HCT116 (cell line): ENCODE data around the gene FES. TPM values are rescaled to one million over a fixed set of nuclear protein-coding genes. Genes with fewer than 3 reads are reported as not detected.

ENCODE experiments used
- ATAC-seq: fragments of 200-7000 bp; cut with Tn5 transposase; 2 replicates; pipeline ENCODE4 v1.9.1; 2020; ENCODE audit warnings: mild to moderate bottlenecking, moderate library complexity
- BruUV-seq: library from RNA; stranded (reverse); fragments of 400-500 nt; replicated peaks from 2 replicates; lab custom pipeline; 2021; lab: Mats Ljungman, UMichigan
- CTCF ChIA-PET: fragments of 300-600 bp; sonication (Branson Sonifier 250); formaldehyde crosslinking; loops from one replicate; lab custom pipeline; 2021; ENCODE audit warnings: antibody characterized with exemption; lab: Charles Lee
- POLR2A ChIA-PET: fragments of 300-600, 350-600 bp; sonication (Branson Sonifier 250); formaldehyde crosslinking; loops from one replicate; lab custom pipeline; 2021; ENCODE audit warnings: antibody characterized with exemption; lab: Charles Lee
- RAD21 ChIA-PET, 2 experiments: fragments of 300-600 bp; sonication (Branson Sonifier 250); formaldehyde crosslinking; loops; one replicate each; lab custom pipeline; 2023; ENCODE audit warnings: low total read pairs in 2 of 2; ENCODE audit not compliant: uncharacterized antibody in 2 of 2, unreplicated experiment in 2 of 2, low non-redundant PET in 1 of 2; lab: Charles Lee
- DNase-seq: peaks from one replicate; pipeline ENCODE4 v3.0.0-alpha.2; 2010; ENCODE audit warnings: low read depth, low spot score
- H2AFZ ChIP-seq: fragments of 200-600 bp; shearing (Covaris generic), sonication (generic); 2 replicates; pipeline ENCODE4 v1.6.1; 2017; ENCODE audit warnings: low read depth, mixed run types, mixed read lengths, antibody characterized with exemption, low read length; ENCODE audit not compliant: poor library complexity, severe bottlenecking
- H3K27ac ChIP-seq: 2 replicates; pipeline ENCODE4 v1.5.1; 2012; ENCODE audit warnings: low read depth, low read length
- H3K27me3 ChIP-seq: fragments of 200-600 bp; sonication (generic); 2 replicates; pipeline ENCODE4 v1.6.1; 2016; ENCODE audit warnings: mixed run types, low read length, mixed read lengths; ENCODE audit not compliant: insufficient read depth
- H3K36me3 ChIP-seq, 2 experiments: fragments of 200-500 bp in 1 of 2; fragments of 200-600 bp in 1 of 2; sonication (Bioruptor generic) in 1 of 2; sonication (generic) in 1 of 2; 2 replicates each; pipeline versions ENCODE4 v1.5.1 to v1.6.1; 2014 to 2016; ENCODE audit warnings: low read length in 2 of 2, inconsistent platforms in 1 of 2, mixed read lengths in 1 of 2, mixed run types in 1 of 2; ENCODE audit not compliant: insufficient read depth in 2 of 2, control insufficient read depth in 1 of 2
- H3K4me1 ChIP-seq, 2 experiments: fragments of 200-600 bp in 1 of 2; sonication (generic) in 1 of 2; 2 replicates each; pipeline versions ENCODE4 v1.5.1 to v1.6.1; 2012 to 2017; ENCODE audit warnings: low read length in 2 of 2, inconsistent platforms in 1 of 2, mild to moderate bottlenecking in 1 of 2, mixed read lengths in 1 of 2, mixed run types in 1 of 2, moderate library complexity in 1 of 2; ENCODE audit not compliant: insufficient read depth in 2 of 2, control insufficient read depth in 1 of 2
- H3K4me2 ChIP-seq: fragments of 200-600 bp; sonication (generic); 2 replicates; pipeline ENCODE4 v1.6.1; 2017; ENCODE audit warnings: mixed run types, low read length, mixed read lengths
- H3K4me3 ChIP-seq, 2 experiments: fragments of 200-600 bp in 1 of 2; sonication (generic) in 1 of 2; replicated peaks in 1 of 2; 2 replicates each; pipeline ENCODE4 v1.5.1; 2011 to 2016; ENCODE audit warnings: low read length in 2 of 2, control low read depth in 1 of 2, low read depth in 1 of 2, mild to moderate bottlenecking in 1 of 2, mixed read lengths in 1 of 2, mixed run types in 1 of 2
- H3K79me2 ChIP-seq: fragments of 200-600 bp; sonication (generic); 2 replicates; pipeline ENCODE4 v1.6.1; 2017; ENCODE audit warnings: mild to moderate bottlenecking, mixed run types, low read length, moderate library complexity, mixed read lengths; ENCODE audit not compliant: insufficient read depth
- H3K9ac ChIP-seq: fragments of 200-600 bp; sonication (generic); 2 replicates; pipeline ENCODE4 v1.6.1; 2016; ENCODE audit warnings: low read length, mixed read lengths
- H3K9me2 ChIP-seq: fragments of 200-600 bp; sonication (generic), shearing (Covaris generic); 2 replicates; pipeline ENCODE4 v1.6.1; 2017; ENCODE audit warnings: mixed run types, mild to moderate bottlenecking, moderate library complexity; ENCODE audit not compliant: insufficient read depth
- H3K9me3 ChIP-seq, 2 experiments: fragments of 200-500 bp in 1 of 2; fragments of 200-600 bp in 1 of 2; sonication (Bioruptor generic) in 1 of 2; sonication (generic) in 1 of 2; 2 replicates each; pipeline ENCODE4 v1.6.1; 2014 to 2017; ENCODE audit warnings: low read length in 2 of 2, mixed read lengths in 2 of 2, inconsistent platforms in 1 of 2, low read depth in 1 of 2, mild to moderate bottlenecking in 1 of 2, mixed run types in 1 of 2, moderate library complexity in 1 of 2; ENCODE audit not compliant: control insufficient read depth in 1 of 2, insufficient read depth in 1 of 2
- H4K20me1 ChIP-seq: fragments of 200-600 bp; sonication (generic), shearing (Covaris generic); 2 replicates; pipeline ENCODE4 v1.6.1; 2017; ENCODE audit warnings: mixed run types, mild to moderate bottlenecking, moderate library complexity; ENCODE audit not compliant: insufficient read depth
- CBX3 ChIP-seq: IDR thresholded peaks from 2 replicates; pipeline ENCODE4 v1.6.1; 2012; ENCODE audit warnings: low read depth
- EGR1 ChIP-seq: IDR thresholded peaks from 2 replicates; pipeline ENCODE4 v1.6.1; 2012; ENCODE audit warnings: low read depth
- ELF1 ChIP-seq: IDR thresholded peaks from 2 replicates; pipeline ENCODE4 v1.6.1; 2012; ENCODE audit warnings: low read depth, borderline replicate concordance
- POLR2A ChIP-seq: IDR thresholded peaks from 2 replicates; pipeline ENCODE4 v1.7.0; 2011; ENCODE audit warnings: borderline replicate concordance; ENCODE audit not compliant: insufficient read depth, insufficient read length; ENCODE audit errors: extremely low read depth
- YY1 ChIP-seq: IDR thresholded peaks from 2 replicates; pipeline ENCODE4 v1.6.1; 2011; ENCODE audit warnings: low read length, low read depth, moderate library complexity, mild to moderate bottlenecking; ENCODE audit not compliant: insufficient replicate concordance; ENCODE audit errors: extremely low read depth
- intact Hi-C: fragments of 100-400 bp; cut with micrococcal nuclease; formaldehyde crosslinking; loops from 2 replicates; pipeline ENCODE4 v1.10.0; 2022
- total RNA-seq: library from RNA; stranded (reverse); gene quantifications from one replicate; pipeline ENCODE4 v1.2.1, GENCODE V29; 2021; ENCODE audit not compliant: unreplicated experiment
- TF ChIP-seq, protein P1 (sequence below): IDR thresholded peaks from 2 replicates; pipeline ENCODE4 v1.6.1; 2011; ENCODE audit warnings: mild to moderate bottlenecking, low read length, moderate library complexity; ENCODE audit not compliant: insufficient replicate concordance; ENCODE audit errors: extremely low read depth
- TF ChIP-seq, protein P2 (sequence below), 3 experiments: fragments of 200-600 bp in 1 of 3; sonication (generic) in 1 of 3; IDR thresholded peaks in 2 of 3; conservative IDR thresholded peaks in 1 of 3; 2 replicates each; pipeline ENCODE4 v1.5.1; 2012 to 2017; ENCODE audit warnings: low read depth in 2 of 3, low read length in 2 of 3, antibody characterized with exemption in 1 of 3, borderline replicate concordance in 1 of 3, control low read depth in 1 of 3, mild to moderate bottlenecking in 1 of 3, mixed read lengths in 1 of 3, mixed run types in 1 of 3, moderate library complexity in 1 of 3; ENCODE audit not compliant: insufficient read depth in 1 of 3

FES gene
- total RNA-seq, 1 experiment from 2014 or later: 5.3 TPM

DNA sequence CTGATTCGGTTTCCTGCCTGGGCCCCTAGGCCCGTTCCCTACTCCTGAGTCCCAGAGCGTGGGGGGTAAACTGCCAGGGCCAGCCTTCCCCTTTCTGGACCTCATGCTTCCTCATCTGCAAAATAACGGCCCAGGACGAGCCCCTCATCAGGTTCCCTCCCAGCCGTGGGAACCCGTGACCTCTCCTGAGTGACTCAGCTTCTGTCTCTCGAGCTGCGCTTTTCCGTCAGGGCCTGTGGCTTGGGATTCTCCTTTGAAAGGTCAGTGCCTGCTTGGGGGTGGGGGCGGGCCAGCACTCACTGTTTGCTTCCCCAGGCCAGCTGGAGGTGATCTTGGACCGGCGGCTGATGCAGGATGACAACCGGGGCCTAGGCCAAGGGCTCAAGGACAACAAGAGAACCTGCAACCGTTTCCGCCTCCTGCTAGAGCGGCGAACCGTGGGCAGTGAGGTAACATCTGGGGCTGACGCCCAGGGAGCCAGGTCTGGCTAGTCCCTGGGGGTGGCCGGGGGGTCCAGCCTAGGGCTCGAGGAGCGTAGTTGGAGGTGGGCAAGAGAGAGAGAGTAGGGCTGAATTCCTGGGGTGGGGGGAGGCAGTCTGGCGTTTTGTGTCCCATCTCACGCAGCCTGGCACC lies 31.6 kb downstream of the FES start:
- H3K36me3 ChIP-seq: peaks cover 2 to 4% of the 10 kb centered on the region in 2 experiments; a peak in 3 of 4 replicates
- intact Hi-C loops: no loop called here
- CTCF ChIA-PET: no interaction called here
- BruUV-seq: no TSS peak
- TF ChIP-seq POLR2A (no peak), CBX3 (no peak), ELF1 (no peak), EGR1 (no peak), YY1 (no peak)
- TF ChIP-seq, protein P1, sequence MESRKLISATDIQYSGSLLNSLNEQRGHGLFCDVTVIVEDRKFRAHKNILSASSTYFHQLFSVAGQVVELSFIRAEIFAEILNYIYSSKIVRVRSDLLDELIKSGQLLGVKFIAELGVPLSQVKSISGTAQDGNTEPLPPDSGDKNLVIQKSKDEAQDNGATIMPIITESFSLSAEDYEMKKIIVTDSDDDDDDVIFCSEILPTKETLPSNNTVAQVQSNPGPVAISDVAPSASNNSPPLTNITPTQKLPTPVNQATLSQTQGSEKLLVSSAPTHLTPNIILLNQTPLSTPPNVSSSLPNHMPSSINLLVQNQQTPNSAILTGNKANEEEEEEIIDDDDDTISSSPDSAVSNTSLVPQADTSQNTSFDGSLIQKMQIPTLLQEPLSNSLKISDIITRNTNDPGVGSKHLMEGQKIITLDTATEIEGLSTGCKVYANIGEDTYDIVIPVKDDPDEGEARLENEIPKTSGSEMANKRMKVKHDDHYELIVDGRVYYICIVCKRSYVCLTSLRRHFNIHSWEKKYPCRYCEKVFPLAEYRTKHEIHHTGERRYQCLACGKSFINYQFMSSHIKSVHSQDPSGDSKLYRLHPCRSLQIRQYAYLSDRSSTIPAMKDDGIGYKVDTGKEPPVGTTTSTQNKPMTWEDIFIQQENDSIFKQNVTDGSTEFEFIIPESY: no peak
- TF ChIP-seq, protein P2, sequence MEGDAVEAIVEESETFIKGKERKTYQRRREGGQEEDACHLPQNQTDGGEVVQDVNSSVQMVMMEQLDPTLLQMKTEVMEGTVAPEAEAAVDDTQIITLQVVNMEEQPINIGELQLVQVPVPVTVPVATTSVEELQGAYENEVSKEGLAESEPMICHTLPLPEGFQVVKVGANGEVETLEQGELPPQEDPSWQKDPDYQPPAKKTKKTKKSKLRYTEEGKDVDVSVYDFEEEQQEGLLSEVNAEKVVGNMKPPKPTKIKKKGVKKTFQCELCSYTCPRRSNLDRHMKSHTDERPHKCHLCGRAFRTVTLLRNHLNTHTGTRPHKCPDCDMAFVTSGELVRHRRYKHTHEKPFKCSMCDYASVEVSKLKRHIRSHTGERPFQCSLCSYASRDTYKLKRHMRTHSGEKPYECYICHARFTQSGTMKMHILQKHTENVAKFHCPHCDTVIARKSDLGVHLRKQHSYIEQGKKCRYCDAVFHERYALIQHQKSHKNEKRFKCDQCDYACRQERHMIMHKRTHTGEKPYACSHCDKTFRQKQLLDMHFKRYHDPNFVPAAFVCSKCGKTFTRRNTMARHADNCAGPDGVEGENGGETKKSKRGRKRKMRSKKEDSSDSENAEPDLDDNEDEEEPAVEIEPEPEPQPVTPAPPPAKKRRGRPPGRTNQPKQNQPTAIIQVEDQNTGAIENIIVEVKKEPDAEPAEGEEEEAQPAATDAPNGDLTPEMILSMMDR (IDR thresholded peaks at IDR 0.05 in 2 of 3, conservative IDR thresholded peaks at IDR 0.05 in 1 of 3; ENCODE audit: borderline replicate concordance in 1 of 3, insufficient read depth in 1 of 3, low read depth in 2 of 3, low read length in 2 of 3): no peak
- TF ChIP-seq, all 23 proteins: peak for 0
- no peak for DNase-seq
- no peaks in the 10 kb centered on the region for H3K79me2 ChIP-seq
- H3K4me3 ChIP-seq: no peak overlapping the region
- ATAC-seq: no peak
- no peaks in the 10 kb centered on the region for H4K20me1 ChIP-seq
- RAD21 ChIA-PET: no interaction called here
- no peaks in the 10 kb centered on the region for H3K27me3 ChIP-seq
- no peak overlapping the region for H3K27ac ChIP-seq
- H3K4me1 ChIP-seq: no peaks in the 10 kb centered on the region
- H3K4me2 ChIP-seq: no peak overlapping the region
- POLR2A ChIA-PET: no interaction called here
- no peak overlapping the region for H2AFZ ChIP-seq
- no peak overlapping the region for H3K9ac ChIP-seq
- no peaks in the 10 kb centered on the region for H3K9me2 ChIP-seq
- no peaks in the 10 kb centered on the region for H3K9me3 ChIP-seq
